ENCODE results near the gene TSACC. TPM values are rescaled to one million over a fixed set of nuclear protein-coding genes. Genes with fewer than 3 reads are reported as not detected.

TSACC gene
- total and polyA plus RNA-seq, 10 of the 15 experiments (the other 5 are each of a cell fraction or from before 2014, with no cell fraction given) = 0.25 to 2.8 (median 0.92) TPM; not detected in 4

DNA sequence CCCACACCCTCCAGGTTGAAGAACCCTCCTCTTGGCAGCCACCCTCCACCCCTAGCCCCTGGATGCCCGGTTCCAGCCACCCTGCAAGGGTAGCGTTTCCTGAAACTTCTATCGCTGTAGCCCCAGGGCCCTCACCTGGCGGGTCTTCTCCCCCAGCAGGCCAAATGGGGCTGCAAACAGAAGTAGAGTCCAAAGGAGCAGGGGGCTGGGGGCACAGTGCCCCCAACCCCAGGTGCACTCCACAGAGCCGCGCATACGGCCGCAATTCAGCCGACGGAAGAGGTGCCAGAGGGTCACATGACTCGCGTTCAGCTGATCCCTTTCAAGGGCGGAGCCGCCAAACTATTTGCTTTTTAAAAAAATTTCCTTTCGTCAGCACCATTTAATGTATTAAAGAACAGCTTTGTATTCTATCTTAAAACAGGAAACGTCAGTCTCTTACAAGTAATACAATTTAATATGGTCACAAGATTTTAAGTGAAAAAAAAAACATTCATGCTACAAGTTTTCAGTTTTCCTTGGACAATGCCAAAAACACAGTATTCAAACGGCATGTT is 42.9 kb upstream of the TSACC start, which contains the start of gene GLMP (continued):
- TF ChIP-seq NR2C2 (IDR thresholded peaks at IDR 0.05; ENCODE audit: borderline replicate concordance, control insufficient read depth, insufficient read length, low read depth) (no peak), RUNX3 (IDR thresholded peaks at IDR 0.05; ENCODE audit: low read length) (0 out of 2 replicates have a peak, but pooled peaks have one; percentile 12), RAD51 (IDR thresholded peaks at IDR 0.05) (peak; percentile 99), EZH2 (IDR thresholded peaks at IDR 0.05; ENCODE audit: borderline replicate concordance, control insufficient read depth, low read depth, low read length) (no peak), NR2F1 (conservative IDR thresholded peaks at IDR 0.05) (0 out of 2 replicates have a peak, but pooled peaks have one; percentile 36), ZNF274 (IDR thresholded peaks at IDR 0.05; ENCODE audit: insufficient read depth, insufficient read length) (no peak), MTA2 (IDR thresholded peaks at IDR 0.05; ENCODE audit: low read depth) (0 out of 2 replicates have a peak, but pooled peaks have one; percentile 19), BHLHE40 (IDR thresholded peaks at IDR 0.05; ENCODE audit: borderline replicate concordance in 1 of 2, low read depth in 2 of 2, low read length in 1 of 2) (peak; percentile 19 to 49; a peak in 2 of 4 replicates), POU2F2 (IDR thresholded peaks at IDR 0.05; ENCODE audit: borderline replicate concordance, low read depth, low read length) (no peak), SREBF1 (IDR thresholded peaks at IDR 0.05; ENCODE audit: low read length) (no peak), POLR2AphosphoS2 (IDR thresholded peaks at IDR 0.05; ENCODE audit: low read depth, low read length) (0 out of 2 replicates have a peak, but pooled peaks have one; percentile 65), GATAD2B (conservative IDR thresholded peaks at IDR 0.05; ENCODE audit: low read depth) (peak; percentile 61; the same call in 1 of the 2 replicates)
- TF ChIP-seq, protein P1, sequence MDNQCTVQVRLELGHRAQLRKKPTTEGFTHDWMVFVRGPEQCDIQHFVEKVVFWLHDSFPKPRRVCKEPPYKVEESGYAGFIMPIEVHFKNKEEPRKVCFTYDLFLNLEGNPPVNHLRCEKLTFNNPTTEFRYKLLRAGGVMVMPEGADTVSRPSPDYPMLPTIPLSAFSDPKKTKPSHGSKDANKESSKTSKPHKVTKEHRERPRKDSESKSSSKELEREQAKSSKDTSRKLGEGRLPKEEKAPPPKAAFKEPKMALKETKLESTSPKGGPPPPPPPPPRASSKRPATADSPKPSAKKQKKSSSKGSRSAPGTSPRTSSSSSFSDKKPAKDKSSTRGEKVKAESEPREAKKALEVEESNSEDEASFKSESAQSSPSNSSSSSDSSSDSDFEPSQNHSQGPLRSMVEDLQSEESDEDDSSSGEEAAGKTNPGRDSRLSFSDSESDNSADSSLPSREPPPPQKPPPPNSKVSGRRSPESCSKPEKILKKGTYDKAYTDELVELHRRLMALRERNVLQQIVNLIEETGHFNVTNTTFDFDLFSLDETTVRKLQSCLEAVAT (IDR thresholded peaks at IDR 0.05) = 0 out of 2 replicates have a peak, but pooled peaks have one; percentile 17
- TF ChIP-seq, protein P2, sequence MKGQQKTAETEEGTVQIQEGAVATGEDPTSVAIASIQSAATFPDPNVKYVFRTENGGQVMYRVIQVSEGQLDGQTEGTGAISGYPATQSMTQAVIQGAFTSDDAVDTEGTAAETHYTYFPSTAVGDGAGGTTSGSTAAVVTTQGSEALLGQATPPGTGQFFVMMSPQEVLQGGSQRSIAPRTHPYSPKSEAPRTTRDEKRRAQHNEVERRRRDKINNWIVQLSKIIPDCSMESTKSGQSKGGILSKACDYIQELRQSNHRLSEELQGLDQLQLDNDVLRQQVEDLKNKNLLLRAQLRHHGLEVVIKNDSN (IDR thresholded peaks at IDR 0.05; ENCODE audit: borderline replicate concordance, extremely low read length, insufficient read depth, low read depth, low read length) = peak; percentile 88
- TF ChIP-seq, protein P3, sequence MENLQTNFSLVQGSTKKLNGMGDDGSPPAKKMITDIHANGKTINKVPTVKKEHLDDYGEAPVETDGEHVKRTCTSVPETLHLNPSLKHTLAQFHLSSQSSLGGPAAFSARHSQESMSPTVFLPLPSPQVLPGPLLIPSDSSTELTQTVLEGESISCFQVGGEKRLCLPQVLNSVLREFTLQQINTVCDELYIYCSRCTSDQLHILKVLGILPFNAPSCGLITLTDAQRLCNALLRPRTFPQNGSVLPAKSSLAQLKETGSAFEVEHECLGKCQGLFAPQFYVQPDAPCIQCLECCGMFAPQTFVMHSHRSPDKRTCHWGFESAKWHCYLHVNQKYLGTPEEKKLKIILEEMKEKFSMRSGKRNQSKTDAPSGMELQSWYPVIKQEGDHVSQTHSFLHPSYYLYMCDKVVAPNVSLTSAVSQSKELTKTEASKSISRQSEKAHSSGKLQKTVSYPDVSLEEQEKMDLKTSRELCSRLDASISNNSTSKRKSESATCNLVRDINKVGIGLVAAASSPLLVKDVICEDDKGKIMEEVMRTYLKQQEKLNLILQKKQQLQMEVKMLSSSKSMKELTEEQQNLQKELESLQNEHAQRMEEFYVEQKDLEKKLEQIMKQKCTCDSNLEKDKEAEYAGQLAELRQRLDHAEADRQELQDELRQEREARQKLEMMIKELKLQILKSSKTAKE (IDR thresholded peaks at IDR 0.05; ENCODE audit: low read depth, poor library complexity, severe bottlenecking) = no peak
- TF ChIP-seq, protein P4, sequence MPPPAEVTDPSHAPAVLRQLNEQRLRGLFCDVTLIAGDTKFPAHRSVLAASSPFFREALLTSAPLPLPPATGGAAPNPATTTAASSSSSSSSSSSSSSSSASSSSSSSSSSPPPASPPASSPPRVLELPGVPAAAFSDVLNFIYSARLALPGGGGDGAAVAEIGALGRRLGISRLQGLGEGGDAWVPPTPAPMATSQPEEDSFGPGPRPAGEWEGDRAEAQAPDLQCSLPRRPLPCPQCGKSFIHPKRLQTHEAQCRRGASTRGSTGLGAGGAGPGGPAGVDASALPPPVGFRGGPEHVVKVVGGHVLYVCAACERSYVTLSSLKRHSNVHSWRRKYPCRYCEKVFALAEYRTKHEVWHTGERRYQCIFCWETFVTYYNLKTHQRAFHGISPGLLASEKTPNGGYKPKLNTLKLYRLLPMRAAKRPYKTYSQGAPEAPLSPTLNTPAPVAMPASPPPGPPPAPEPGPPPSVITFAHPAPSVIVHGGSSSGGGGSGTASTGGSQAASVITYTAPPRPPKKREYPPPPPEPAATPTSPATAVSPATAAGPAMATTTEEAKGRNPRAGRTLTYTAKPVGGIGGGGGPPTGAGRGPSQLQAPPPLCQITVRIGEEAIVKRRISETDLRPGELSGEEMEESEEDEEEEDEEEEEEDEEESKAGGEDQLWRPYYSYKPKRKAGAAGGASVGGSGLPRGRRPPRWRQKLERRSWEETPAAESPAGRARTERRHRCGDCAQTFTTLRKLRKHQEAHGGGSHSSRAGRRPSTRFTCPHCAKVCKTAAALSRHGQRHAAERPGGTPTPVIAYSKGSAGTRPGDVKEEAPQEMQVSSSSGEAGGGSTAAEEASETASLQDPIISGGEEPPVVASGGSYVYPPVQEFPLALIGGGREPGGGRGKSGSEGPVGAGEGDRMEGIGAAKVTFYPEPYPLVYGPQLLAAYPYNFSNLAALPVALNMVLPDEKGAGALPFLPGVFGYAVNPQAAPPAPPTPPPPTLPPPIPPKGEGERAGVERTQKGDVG (CRISPR knock-in tag; IDR thresholded peaks at IDR 0.05) = no peak
- TF ChIP-seq, protein P5, sequence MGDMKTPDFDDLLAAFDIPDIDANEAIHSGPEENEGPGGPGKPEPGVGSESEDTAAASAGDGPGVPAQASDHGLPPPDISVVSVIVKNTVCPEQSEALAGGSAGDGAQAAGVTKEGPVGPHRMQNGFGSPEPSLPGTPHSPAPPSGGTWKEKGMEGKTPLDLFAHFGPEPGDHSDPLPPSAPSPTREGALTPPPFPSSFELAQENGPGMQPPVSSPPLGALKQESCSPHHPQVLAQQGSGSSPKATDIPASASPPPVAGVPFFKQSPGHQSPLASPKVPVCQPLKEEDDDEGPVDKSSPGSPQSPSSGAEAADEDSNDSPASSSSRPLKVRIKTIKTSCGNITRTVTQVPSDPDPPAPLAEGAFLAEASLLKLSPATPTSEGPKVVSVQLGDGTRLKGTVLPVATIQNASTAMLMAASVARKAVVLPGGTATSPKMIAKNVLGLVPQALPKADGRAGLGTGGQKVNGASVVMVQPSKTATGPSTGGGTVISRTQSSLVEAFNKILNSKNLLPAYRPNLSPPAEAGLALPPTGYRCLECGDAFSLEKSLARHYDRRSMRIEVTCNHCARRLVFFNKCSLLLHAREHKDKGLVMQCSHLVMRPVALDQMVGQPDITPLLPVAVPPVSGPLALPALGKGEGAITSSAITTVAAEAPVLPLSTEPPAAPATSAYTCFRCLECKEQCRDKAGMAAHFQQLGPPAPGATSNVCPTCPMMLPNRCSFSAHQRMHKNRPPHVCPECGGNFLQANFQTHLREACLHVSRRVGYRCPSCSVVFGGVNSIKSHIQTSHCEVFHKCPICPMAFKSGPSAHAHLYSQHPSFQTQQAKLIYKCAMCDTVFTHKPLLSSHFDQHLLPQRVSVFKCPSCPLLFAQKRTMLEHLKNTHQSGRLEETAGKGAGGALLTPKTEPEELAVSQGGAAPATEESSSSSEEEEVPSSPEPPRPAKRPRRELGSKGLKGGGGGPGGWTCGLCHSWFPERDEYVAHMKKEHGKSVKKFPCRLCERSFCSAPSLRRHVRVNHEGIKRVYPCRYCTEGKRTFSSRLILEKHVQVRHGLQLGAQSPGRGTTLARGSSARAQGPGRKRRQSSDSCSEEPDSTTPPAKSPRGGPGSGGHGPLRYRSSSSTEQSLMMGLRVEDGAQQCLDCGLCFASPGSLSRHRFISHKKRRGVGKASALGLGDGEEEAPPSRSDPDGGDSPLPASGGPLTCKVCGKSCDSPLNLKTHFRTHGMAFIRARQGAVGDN (IDR thresholded peaks at IDR 0.05) = peak; percentile 47

All from GM12878 (cell line).